Activated CD8-positive, alpha-beta T cell treated with anti-CD3 and anti-CD28 coated beads for 36 hours (primary cell): Measurements from ENCODE around the gene BDNF. TPM values are rescaled to one million over a fixed set of nuclear protein-coding genes. Genes with fewer than 3 reads are reported as not detected.

Experiments used
- ATAC-seq: fragments of 200-7000 bp; cut with Tn5 transposase; one replicate; pipeline ENCODE4 v1.10.0; 2021; ENCODE audit warnings: mild to moderate bottlenecking, moderate library complexity
- CTCF ChIA-PET: fragments of 350-600 bp; sonication (Branson Sonifier 250); formaldehyde crosslinking; loops from one replicate; lab custom pipeline; 2021; ENCODE audit warnings: antibody characterized with exemption; lab: Charles Lee
- POLR2A ChIA-PET: fragments of 350-600 bp; sonication (Branson Sonifier 250); formaldehyde crosslinking; loops from one replicate; lab custom pipeline; 2021; ENCODE audit warnings: antibody characterized with exemption; lab: Charles Lee
- DNase-seq: peaks from one replicate; pipeline ENCODE4 v3.0.0-alpha.2; 2020
- H3K27ac Mint-ChIP-seq: one replicate; pipeline ENCODE4 v1.8.0; 2021; ENCODE audit warnings: mild to moderate bottlenecking, mixed read lengths
- H3K27me3 Mint-ChIP-seq: one replicate; pipeline ENCODE4 v1.8.0; 2021; ENCODE audit warnings: mixed read lengths
- H3K36me3 Mint-ChIP-seq: one replicate; pipeline ENCODE4 v1.8.0; 2021; ENCODE audit warnings: low read depth, mixed read lengths
- H3K4me1 Mint-ChIP-seq: one replicate; pipeline ENCODE4 v1.8.0; 2021; ENCODE audit warnings: low read depth, mixed read lengths
- H3K4me3 Mint-ChIP-seq: one replicate; pipeline ENCODE4 v1.8.0; 2021; ENCODE audit warnings: mild to moderate bottlenecking, moderate library complexity, mixed read lengths
- H3K9me3 Mint-ChIP-seq: one replicate; pipeline ENCODE4 v1.8.0; 2021; ENCODE audit warnings: mixed read lengths
- intact Hi-C: fragments of 100-400 bp; cut with micrococcal nuclease; formaldehyde crosslinking; loops from one replicate; pipeline ENCODE4 v1.10.0; 2022
- total RNA-seq, 2 experiments: library from RNA; stranded (reverse); gene quantifications; one replicate each; pipeline ENCODE4 v1.2.3, GENCODE V29; 2021
- TF ChIP-seq, protein P1 (sequence below): fragments of 200-600 bp; IDR thresholded peaks from one replicate; pipeline ENCODE4 v1.8.0; 2022; ENCODE audit warnings: antibody characterized with exemption, mild to moderate bottlenecking

Gene BDNF
- total RNA-seq, 2 experiments from 2014 or later, result not detected

DNA sequence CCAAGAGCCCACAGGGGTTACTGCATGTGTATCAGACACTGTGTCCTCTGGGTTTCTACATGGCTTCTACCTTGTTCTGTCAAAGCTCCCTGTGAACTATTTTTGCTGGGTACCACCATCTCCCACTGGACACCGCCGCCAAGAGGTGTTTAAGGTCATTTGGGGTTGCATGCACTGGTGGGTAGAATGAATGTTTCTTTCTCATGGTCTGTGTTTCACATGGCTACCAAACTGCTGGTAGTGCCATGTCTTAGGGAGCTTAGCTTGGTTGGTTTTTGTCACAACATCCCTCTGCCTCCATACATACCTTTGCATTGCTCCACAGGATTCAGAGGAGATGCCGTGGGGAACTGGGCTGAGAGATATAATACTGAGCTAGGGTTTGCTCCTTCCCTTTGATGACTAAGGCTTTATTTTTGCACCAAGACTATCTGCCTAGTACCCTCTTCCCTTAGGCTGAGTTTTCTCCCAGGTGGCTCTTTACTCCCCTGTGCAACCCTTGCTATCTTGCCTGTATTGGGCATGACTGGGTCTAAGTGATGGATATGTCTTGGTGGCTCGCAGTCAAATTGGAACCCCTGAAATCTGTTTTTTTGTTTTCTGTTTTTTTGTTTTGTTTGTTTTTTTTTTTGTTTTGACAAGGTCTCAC lies 73.2 kb downstream of the BDNF start:
- Mint-ChIP-seq H3K27me3 (no peaks in the 10 kb centered on the region), H3K27ac (no peak overlapping the region), H3K9me3 (no peaks in the 10 kb centered on the region), H3K4me1 (no peaks in the 10 kb centered on the region), H3K4me3 (no peak overlapping the region), H3K36me3 (no peaks in the 10 kb centered on the region)
- CTCF ChIA-PET, result no interaction called here
- POLR2A ChIA-PET, result no interaction called here
- DNase-seq (no peak), ATAC-seq (no peak)
- TF ChIP-seq, protein P1, sequence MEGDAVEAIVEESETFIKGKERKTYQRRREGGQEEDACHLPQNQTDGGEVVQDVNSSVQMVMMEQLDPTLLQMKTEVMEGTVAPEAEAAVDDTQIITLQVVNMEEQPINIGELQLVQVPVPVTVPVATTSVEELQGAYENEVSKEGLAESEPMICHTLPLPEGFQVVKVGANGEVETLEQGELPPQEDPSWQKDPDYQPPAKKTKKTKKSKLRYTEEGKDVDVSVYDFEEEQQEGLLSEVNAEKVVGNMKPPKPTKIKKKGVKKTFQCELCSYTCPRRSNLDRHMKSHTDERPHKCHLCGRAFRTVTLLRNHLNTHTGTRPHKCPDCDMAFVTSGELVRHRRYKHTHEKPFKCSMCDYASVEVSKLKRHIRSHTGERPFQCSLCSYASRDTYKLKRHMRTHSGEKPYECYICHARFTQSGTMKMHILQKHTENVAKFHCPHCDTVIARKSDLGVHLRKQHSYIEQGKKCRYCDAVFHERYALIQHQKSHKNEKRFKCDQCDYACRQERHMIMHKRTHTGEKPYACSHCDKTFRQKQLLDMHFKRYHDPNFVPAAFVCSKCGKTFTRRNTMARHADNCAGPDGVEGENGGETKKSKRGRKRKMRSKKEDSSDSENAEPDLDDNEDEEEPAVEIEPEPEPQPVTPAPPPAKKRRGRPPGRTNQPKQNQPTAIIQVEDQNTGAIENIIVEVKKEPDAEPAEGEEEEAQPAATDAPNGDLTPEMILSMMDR, result no peak
- intact Hi-C loops, result no loop called here

DNA sequence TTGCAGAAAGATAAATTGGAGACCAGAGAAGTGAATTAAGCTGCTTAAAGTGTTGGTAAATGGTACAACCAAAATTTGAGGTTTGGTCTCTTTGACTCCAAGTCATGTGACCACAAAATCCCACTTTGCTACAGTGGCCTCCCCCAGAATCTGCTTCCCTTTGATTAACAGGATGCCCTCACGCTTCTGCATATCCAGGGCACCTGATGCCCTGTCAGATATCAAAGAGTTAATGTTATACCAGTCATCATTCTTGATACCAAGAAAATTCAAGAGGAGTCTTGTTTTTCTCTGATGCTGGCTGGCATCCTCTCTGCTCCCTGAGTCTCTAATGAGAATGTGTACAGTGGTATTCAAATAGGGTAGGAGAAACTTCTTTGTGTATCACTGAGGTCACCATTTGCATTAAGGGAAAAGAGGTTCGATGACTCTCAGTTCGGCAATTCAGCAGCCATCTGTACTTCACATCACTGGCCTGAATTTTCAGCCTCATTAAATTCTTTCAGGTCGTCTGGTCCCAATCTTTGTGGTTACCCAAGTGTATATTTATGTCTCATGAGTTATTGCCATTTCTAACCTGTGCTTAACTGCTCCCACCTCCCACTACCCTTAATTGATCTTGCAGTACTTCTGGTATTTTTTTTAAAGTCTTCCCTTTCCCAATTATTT lies 73.9 kb downstream of the BDNF start:
- ChIA-PET CTCF (no interaction called here), POLR2A (no interaction called here)
- no peak for DNase-seq
- H3K27me3 Mint-ChIP-seq, result no peaks in the 10 kb centered on the region
- ATAC-seq, result no peak
- intact Hi-C loops, result no loop called here
- H3K4me1 Mint-ChIP-seq, result no peaks in the 10 kb centered on the region
- no peaks in the 10 kb centered on the region for H3K36me3 Mint-ChIP-seq
- no peak overlapping the region for H3K27ac Mint-ChIP-seq
- H3K9me3 Mint-ChIP-seq, result no peaks in the 10 kb centered on the region
- no peak overlapping the region for H3K4me3 Mint-ChIP-seq
- TF ChIP-seq, protein P1, result no peak

- H3K9me3 Mint-ChIP-seq, result no peaks in the 10 kb centered on the region
- no peaks in the 10 kb centered on the region for H3K36me3 Mint-ChIP-seq
- CTCF ChIA-PET, result no interaction called here
- H3K4me1 Mint-ChIP-seq, result no peaks in the 10 kb centered on the region
- TF ChIP-seq, protein P1, result no peak
- intact Hi-C loops, result no loop called here
- POLR2A ChIA-PET, result no interaction called here
- DNase-seq, result no peak
- H3K27ac Mint-ChIP-seq, result no peak overlapping the region
- no peaks in the 10 kb centered on the region for H3K27me3 Mint-ChIP-seq
- no peak overlapping the region for H3K4me3 Mint-ChIP-seq
- ATAC-seq, result no peak
Observed at GRCh38 chr11:27625347-27625912, 74.8 kb downstream of the BDNF start.

GRCh38 chr11:27623945-27624523 lies 76.2 kb downstream of the BDNF start:
- TF ChIP-seq, protein P1, result no peak
- ChIA-PET POLR2A (no interaction called here), CTCF (no interaction called here)
- no peak overlapping the region for H3K4me3 Mint-ChIP-seq
- no peaks in the 10 kb centered on the region for H3K4me1 Mint-ChIP-seq
- no peak for ATAC-seq
- H3K9me3 Mint-ChIP-seq, result no peaks in the 10 kb centered on the region
- DNase-seq, result no peak
- H3K27me3 Mint-ChIP-seq, result no peaks in the 10 kb centered on the region
- H3K36me3 Mint-ChIP-seq, result no peaks in the 10 kb centered on the region
- intact Hi-C loops, result no loop called here
- no peak overlapping the region for H3K27ac Mint-ChIP-seq
